OCI-LY3 (cell line): Measurements from ENCODE around the gene FLOT1.
"Not testable (repeated sequence)": the region's sequence is repeated elsewhere in the genome, so short reads cannot be mapped to it uniquely, and the experiment has no call there.

Source experiments
- H2AFZ ChIP-seq: fragments of 200-600, 300-600 bp; shearing (Covaris generic); 2 replicates; pipeline ENCODE4 v1.6.0; 2014; ENCODE audit warnings: antibody characterized with exemption, low read depth, low read length
- H3K27ac ChIP-seq: fragments of 200-600, 300-600 bp; sonication (generic); 2 replicates; pipeline ENCODE4 v1.5.1; 2014; ENCODE audit warnings: mild to moderate bottlenecking, low read length, moderate library complexity, mixed read lengths
- H3K27me3 ChIP-seq: fragments of 200-600, 300-600 bp; sonication (generic); 2 replicates; pipeline ENCODE4 v1.6.1; 2014; ENCODE audit warnings: low read depth, low read length, mixed read lengths
- H3K36me3 ChIP-seq: fragments of 200-600, 300-600 bp; sonication (generic); replicated peaks from 2 replicates; pipeline ENCODE3; 2014; ENCODE audit warnings: low read depth, low read length, mixed read lengths
- H3K4me1 ChIP-seq: fragments of 300-600, 200-600 bp; sonication (generic); 2 replicates; pipeline ENCODE4 v1.6.1; 2014; ENCODE audit warnings: low read length, mixed read lengths
- H3K4me2 ChIP-seq: fragments of 200-600, 300-600 bp; sonication (generic); 2 replicates; pipeline ENCODE4 v1.6.1; 2014; ENCODE audit warnings: low read length, mixed read lengths
- H3K4me3 ChIP-seq: fragments of 300-600, 200-600 bp; sonication (generic); 2 replicates; pipeline ENCODE4 v1.5.1; 2014; ENCODE audit warnings: antibody characterized with exemption, mild to moderate bottlenecking, low read length, moderate library complexity
- H3K79me2 ChIP-seq: fragments of 300-600, 200-600 bp; shearing (Covaris generic); 2 replicates; pipeline ENCODE4 v1.6.1; 2014; ENCODE audit warnings: mild to moderate bottlenecking, low read length, mixed read lengths
- H3K9ac ChIP-seq: fragments of 300-600, 200-600 bp; shearing (Covaris generic); 2 replicates; pipeline ENCODE4 v1.6.0; 2014; ENCODE audit warnings: mild to moderate bottlenecking, low read length, moderate library complexity
- H3K9me3 ChIP-seq: fragments of 200-600, 300-600 bp; shearing (Covaris generic); 2 replicates; pipeline ENCODE4 v1.6.1; 2014; ENCODE audit warnings: low read length, mixed read lengths; ENCODE audit not compliant: insufficient read depth
- H4K20me1 ChIP-seq: fragments of 200-600, 300-600 bp; sonication (generic); 2 replicates; pipeline ENCODE4 v1.6.1; 2016; ENCODE audit warnings: low read length, mixed read lengths; ENCODE audit not compliant: insufficient read depth
- CTCF ChIP-seq: fragments of 200-600, 300-600 bp; sonication (generic); IDR thresholded peaks from 2 replicates; pipeline ENCODE4 v1.5.1; 2014; ENCODE audit warnings: antibody characterized with exemption, low read length, low read depth
- EZH2phosphoT487 ChIP-seq: fragments of 200-600 bp; shearing (Covaris generic); IDR thresholded peaks from 2 replicates; pipeline ENCODE4 v1.6.1; 2018; ENCODE audit warnings: antibody characterized with exemption, mixed run types, low read depth

Gene FLOT1

GRCh38 chr6:30724906-30725667 is 17.4 kb downstream of the FLOT1 start:
- TF ChIP-seq CTCF (no peak), EZH2phosphoT487 (no peak)
- Histone ChIP-seq H3K79me2 (peaks cover 55% of the 10 kb centered on the region), H2AFZ (no peak overlapping the region), H3K9ac (no peak overlapping the region), H3K27ac (no peak overlapping the region), H3K4me3 (no peak overlapping the region), H3K9me3 (no peaks in the 10 kb centered on the region), H4K20me1 (peaks cover 48% of the 10 kb centered on the region), H3K4me1 (peaks cover 7% of the 10 kb centered on the region), H3K4me2 (no peak overlapping the region), H3K27me3 (no peaks in the 10 kb centered on the region), H3K36me3 (peaks cover 40% of the 10 kb centered on the region)

- Histone ChIP-seq H3K79me2 (peaks cover 63% of the 10 kb centered on the region), H3K36me3 (peaks cover 32% of the 10 kb centered on the region), H4K20me1 (peaks cover 48% of the 10 kb centered on the region)
- not testable (repeated sequence) for H2AFZ ChIP-seq, H3K9ac ChIP-seq, H3K9me3 ChIP-seq, H3K27me3 ChIP-seq, H3K4me1 ChIP-seq, H3K4me2 ChIP-seq, H3K27ac ChIP-seq, H3K4me3 ChIP-seq
These were observed 18.4 kb downstream of the FLOT1 start for GRCh38 chr6:30723843-30724741.

GRCh38 chr6:30723159-30723842 is 19.2 kb downstream of the FLOT1 start:
- Histone ChIP-seq H4K20me1 (peaks cover 48% of the 10 kb centered on the region), H3K79me2 (peaks cover 71% of the 10 kb centered on the region), H3K4me1 (peaks cover 17% of the 10 kb centered on the region), H3K4me2 (peak overlapping the region; percentile 12; the same call in 1 of the 2 replicates), H3K36me3 (peaks cover 32% of the 10 kb centered on the region)
- H3K9ac ChIP-seq, H3K27me3 ChIP-seq, H2AFZ ChIP-seq, H3K9me3 ChIP-seq, H3K27ac ChIP-seq, H3K4me3 ChIP-seq: not testable (repeated sequence)

- H3K27ac ChIP-seq = peak overlapping the region; percentile 98
- peak overlapping the region; percentile 99 for H3K4me3 ChIP-seq
- H3K36me3 ChIP-seq = peaks cover 32% of the 10 kb centered on the region
- peak overlapping the region; percentile 93 for H3K9ac ChIP-seq
- no peak overlapping the region for H2AFZ ChIP-seq
- H3K9me3 ChIP-seq = no peaks in the 10 kb centered on the region
- peaks cover 75% of the 10 kb centered on the region for H3K79me2 ChIP-seq
- TF ChIP-seq CTCF = peak; percentile 74
- no peak for TF ChIP-seq EZH2phosphoT487
- H3K27me3 ChIP-seq = no peaks in the 10 kb centered on the region
- peak overlapping the region; percentile 88 for H3K4me2 ChIP-seq
- peaks cover 19% of the 10 kb centered on the region for H3K4me1 ChIP-seq
- H4K20me1 ChIP-seq = peaks cover 48% of the 10 kb centered on the region
These were observed 20.0 kb downstream of the FLOT1 start for GRCh38 chr6:30722280-30723112.

GRCh38 chr6:30722025-30722279 is 20.5 kb downstream of the FLOT1 start:
- Histone ChIP-seq H3K9ac (peak overlapping the region; percentile 93), H3K4me2 (peak overlapping the region; percentile 88), H3K36me3 (peaks cover 32% of the 10 kb centered on the region), H3K27ac (peak overlapping the region; percentile 98), H3K4me3 (peak overlapping the region; percentile 99), H3K79me2 (peaks cover 75% of the 10 kb centered on the region), H4K20me1 (peaks cover 48% of the 10 kb centered on the region), H3K4me1 (peaks cover 19% of the 10 kb centered on the region)
- not testable (repeated sequence) for H2AFZ ChIP-seq, H3K27me3 ChIP-seq, H3K9me3 ChIP-seq
